HL-60 (cell line): Measurements from ENCODE around the gene IPCEF1.

Experiments used
- POLR2AphosphoS5 ChIP-seq: IDR thresholded peaks from 2 replicates; pipeline ENCODE4 v1.6.1; 2012; ENCODE audit warnings: low read depth
- REST ChIP-seq: IDR thresholded peaks from 2 replicates; pipeline ENCODE4 v1.6.1; 2012; ENCODE audit warnings: low read depth; ENCODE audit not compliant: insufficient replicate concordance
- TF ChIP-seq, protein P1 (sequence below): IDR thresholded peaks from one replicate; pipeline ENCODE4 v1.5.1; 2011; ENCODE audit warnings: low read length, control low read depth, inconsistent platforms; ENCODE audit not compliant: insufficient read depth

- TF ChIP-seq, protein P1, sequence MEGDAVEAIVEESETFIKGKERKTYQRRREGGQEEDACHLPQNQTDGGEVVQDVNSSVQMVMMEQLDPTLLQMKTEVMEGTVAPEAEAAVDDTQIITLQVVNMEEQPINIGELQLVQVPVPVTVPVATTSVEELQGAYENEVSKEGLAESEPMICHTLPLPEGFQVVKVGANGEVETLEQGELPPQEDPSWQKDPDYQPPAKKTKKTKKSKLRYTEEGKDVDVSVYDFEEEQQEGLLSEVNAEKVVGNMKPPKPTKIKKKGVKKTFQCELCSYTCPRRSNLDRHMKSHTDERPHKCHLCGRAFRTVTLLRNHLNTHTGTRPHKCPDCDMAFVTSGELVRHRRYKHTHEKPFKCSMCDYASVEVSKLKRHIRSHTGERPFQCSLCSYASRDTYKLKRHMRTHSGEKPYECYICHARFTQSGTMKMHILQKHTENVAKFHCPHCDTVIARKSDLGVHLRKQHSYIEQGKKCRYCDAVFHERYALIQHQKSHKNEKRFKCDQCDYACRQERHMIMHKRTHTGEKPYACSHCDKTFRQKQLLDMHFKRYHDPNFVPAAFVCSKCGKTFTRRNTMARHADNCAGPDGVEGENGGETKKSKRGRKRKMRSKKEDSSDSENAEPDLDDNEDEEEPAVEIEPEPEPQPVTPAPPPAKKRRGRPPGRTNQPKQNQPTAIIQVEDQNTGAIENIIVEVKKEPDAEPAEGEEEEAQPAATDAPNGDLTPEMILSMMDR = no peak
- no peak for TF ChIP-seq REST
- no peak for TF ChIP-seq POLR2AphosphoS5
Observed at GRCh38 chr6:154373971-154374370, 17.4 kb upstream of the IPCEF1 start.
